ENCODE data around the gene RARRES1.

- TF ChIP-seq POLR2A (IDR thresholded peaks at IDR 0.05; ENCODE audit: low read depth, low read length) (no peak), POLR2AphosphoS5 (IDR thresholded peaks at IDR 0.05; ENCODE audit: low read depth, low read length) (no peak), TAF1 (IDR thresholded peaks at IDR 0.05; ENCODE audit: borderline replicate concordance, low read depth, low read length) (no peak)
These were observed 79.8 kb downstream of the RARRES1 start for GRCh38 chr3:158652463-158652862.
